GM18868 (cell line): ENCODE results near the gene HK1.
"Not testable (repeated sequence)": the region's sequence is repeated elsewhere in the genome, so short reads cannot be mapped to it uniquely, and the experiment has no call there.

Experiments used
- ATAC-seq: cut with Tn5 transposase; IDR thresholded peaks from one replicate; pipeline ENCODE4 v1.9.1; 2021; ENCODE audit warnings: mild to moderate bottlenecking, moderate library complexity; ENCODE audit not compliant: unreplicated experiment

Gene HK1

DNA sequence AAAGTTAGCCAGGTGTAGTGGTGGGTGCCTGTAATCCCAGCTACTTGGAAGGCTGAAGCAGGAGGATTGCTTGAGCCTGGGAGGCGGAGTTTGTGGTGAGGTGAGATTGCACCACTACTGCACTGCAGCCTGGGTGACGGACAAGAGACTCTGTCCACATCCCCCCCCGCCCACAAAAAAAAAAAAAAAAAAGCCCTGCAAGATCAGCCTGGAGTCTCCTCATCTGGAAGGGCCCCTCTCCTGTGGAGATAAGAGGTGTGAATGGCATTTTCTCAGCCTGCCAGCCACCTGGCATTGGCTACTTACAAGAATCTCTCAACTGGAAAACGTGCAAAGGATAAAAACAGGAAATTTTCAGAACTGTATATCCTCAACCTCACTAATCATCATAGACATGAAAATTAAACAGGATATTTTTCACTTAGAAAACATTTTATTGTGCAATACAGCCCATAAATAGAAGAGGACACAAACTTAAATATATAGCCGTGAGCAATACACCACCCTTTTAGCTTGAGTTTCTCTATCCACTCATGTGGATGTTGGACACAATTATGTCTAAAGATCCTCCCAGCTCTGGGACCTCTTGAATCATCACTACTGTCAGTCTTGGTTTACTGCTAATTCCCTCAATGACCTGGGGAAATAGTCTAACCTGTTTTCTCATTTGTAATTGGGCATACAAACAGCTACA is 161.7 kb downstream of the HK1 start:
- ATAC-seq: no peak

GRCh38 chr10:69443354-69443753 is 165.1 kb downstream of the HK1 start:
- no peak for ATAC-seq

DNA sequence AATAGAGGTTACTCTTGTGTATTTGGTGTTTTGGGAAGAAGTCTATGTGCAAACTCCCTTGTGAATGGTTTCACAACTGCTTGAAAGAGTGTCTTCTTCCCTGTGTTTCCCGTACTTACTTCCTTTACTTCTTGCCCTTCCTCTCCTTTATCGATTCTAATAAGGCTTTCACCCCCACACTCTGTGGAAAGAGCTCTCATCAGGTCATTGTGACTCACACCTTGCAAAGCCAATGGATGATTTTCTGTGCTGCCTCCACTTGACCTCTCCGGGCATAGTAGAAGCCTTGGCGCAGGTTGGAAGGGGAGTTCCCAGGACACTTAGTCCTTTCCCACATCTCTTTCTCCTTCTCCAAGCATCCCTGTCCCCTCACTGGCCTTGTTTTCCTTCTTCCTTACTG is 166.7 kb downstream of the HK1 start:
- ATAC-seq: no peak

GRCh38 chr10:69446229-69446628 is 167.9 kb downstream of the HK1 start:
- no peak for ATAC-seq

DNA sequence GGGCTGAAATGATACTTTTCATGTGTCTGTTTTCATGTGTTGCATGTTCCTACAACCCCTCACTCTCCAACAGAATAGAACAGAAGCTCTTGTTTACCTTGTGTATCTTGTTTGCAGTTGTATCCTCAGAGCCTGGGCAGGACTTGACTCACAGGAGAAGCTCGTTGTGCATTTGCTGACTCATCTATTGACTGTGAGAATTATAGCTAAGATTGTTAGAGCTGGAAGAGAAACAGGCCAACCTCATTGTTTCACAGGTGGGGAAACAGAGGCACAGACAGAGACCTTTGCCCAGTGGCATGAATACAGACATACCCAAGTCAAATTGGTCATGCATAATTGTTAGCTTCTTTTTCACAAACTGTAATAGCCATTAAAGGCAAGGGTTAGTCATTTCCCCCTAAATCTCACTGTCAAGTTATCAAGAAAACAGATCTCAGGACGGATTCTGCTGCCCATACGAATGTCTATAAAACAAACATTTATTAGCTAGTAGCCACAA is 168.4 kb downstream of the HK1 start:
- ATAC-seq: no peak

DNA sequence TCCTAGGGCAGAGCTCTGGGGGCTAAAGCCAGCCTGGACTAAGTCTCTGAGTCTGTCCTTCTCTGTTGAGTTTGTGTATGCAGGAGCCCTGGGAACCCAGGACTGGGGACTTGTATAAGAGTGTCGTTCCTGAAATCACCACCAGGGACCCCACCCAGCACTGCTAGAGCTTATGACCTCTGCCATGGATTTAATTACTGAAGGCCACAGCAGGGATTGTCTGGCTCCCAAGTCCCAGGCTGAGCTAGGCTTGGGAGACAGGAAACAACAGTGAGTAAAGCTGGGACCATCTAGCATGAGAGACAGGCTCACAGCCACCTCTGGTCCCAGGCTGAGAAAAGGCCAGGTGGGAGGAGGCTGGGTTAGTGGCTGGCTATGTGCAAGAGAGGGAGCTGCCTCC is 171.5 kb downstream of the HK1 start:
- ATAC-seq: no peak

- not testable (repeated sequence) for ATAC-seq
These were observed 172.1 kb downstream of the HK1 start for GRCh38 chr10:69450395-69450794.

DNA sequence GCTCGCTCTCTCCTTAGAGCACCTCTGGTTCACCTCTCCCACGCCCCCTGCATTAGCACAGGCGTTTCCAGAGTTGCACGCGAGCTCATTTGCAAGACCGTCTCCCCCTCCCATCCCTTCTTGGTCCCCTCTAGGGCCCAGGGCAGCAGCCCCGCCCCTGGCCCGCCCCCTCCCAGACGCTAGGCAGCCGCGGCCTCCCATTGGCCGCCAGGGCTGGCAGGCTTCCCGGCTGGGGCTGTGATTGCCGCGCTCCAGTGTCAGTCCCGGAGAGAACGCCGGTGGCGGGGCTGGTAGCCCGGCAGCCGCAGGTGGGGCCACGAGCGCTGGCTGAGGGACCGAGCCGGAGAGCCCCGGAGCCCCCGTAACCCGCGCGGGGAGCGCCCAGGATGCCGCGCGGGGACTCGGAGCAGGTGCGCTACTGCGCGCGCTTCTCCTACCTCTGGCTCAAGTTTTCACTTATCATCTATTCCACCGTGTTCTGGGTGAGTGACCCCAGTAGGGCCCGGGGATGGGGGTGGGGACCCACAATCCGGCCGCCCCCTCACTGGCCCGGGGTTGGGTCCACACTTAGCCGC is 173.0 kb downstream of the HK1 start, which contains the start of gene TSPAN15:
Gene TSPAN15 (plus strand): TSS at position 257 of the 575 bp plus-strand sequence. CDS start 130 bp downstream, at position 387.
- ATAC-seq: peak; percentile 88
